ENCODE results near the gene MRTFA.

MRTFA gene

GRCh38 chr22:40426594-40427333 lies 209.8 kb downstream of the MRTFA start:
- no peak for TF ChIP-seq ZFX (IDR thresholded peaks at IDR 0.05)
- TF ChIP-seq CTCF (conservative IDR thresholded peaks at IDR 0.05) = no peak
- no peak overlapping the region for H3K27ac ChIP-seq

GRCh38 chr22:40425082-40425481 lies 211.4 kb downstream of the MRTFA start:
- TF ChIP-seq CTCF (conservative IDR thresholded peaks at IDR 0.05) = no peak
- TF ChIP-seq ZFX (IDR thresholded peaks at IDR 0.05) = no peak
- H3K27ac ChIP-seq = no peak overlapping the region

GRCh38 chr22:40423882-40424640 lies 212.5 kb downstream of the MRTFA start:
- no peak overlapping the region for H3K27ac ChIP-seq
- no peak for TF ChIP-seq ZFX (IDR thresholded peaks at IDR 0.05)
- no peak for TF ChIP-seq CTCF (conservative IDR thresholded peaks at IDR 0.05)

GRCh38 chr22:40423310-40423688 lies 213.2 kb downstream of the MRTFA start:
- H3K27ac ChIP-seq = no peak overlapping the region
- TF ChIP-seq CTCF (conservative IDR thresholded peaks at IDR 0.05) = no peak

GRCh38 chr22:40422558-40423309 lies 213.8 kb downstream of the MRTFA start:
- TF ChIP-seq CTCF (conservative IDR thresholded peaks at IDR 0.05) = no peak
- no peak for TF ChIP-seq ZFX (IDR thresholded peaks at IDR 0.05)
- H3K27ac ChIP-seq = no peak overlapping the region

- TF ChIP-seq ZFX (IDR thresholded peaks at IDR 0.05) (no peak), CTCF (conservative IDR thresholded peaks at IDR 0.05) (no peak)
- no peak overlapping the region for H3K27ac ChIP-seq
Measured at GRCh38 chr22:40421941-40422340, 214.6 kb downstream of the MRTFA start.

- TF ChIP-seq ZFX (IDR thresholded peaks at IDR 0.05) (no peak), CTCF (conservative IDR thresholded peaks at IDR 0.05) (no peak)
- no peak overlapping the region for H3K27ac ChIP-seq
Measured at GRCh38 chr22:40421082-40421350, 215.5 kb downstream of the MRTFA start.
